ENCODE results near the gene VEZT. TPM values are rescaled to one million over a fixed set of nuclear protein-coding genes. Genes with fewer than 3 reads are reported as not detected.
A peak's percentile ranks its signal among the peaks of the same experiment; 100 is the strongest.

VEZT gene
- total and polyA plus RNA-seq, 3 experiments from 2014 or later: 25.7 to 53.6 (median 46.8) TPM

DNA sequence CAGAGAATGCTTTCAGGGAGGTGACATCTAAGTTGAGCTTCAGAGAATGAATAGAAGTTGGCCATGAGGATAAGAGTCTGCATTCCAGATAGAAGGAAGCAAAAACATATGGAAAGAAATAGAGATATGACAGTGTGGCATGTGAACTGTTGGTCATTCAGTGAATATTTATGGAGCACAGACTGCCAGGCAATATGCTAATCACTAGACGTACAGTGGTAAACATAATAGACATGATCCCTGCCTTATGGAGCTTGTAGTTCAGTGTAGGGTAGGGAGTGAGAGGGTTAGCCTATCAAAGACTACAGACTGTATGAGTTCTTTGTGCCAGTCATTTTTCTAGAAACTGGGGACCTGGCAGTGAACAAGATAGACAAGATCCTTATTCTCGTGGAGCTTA, 53.9 kb downstream of the VEZT start:
- POLR2A ChIA-PET: no interaction called here
- H3K27ac Mint-ChIP-seq: peak overlapping the region in 2 of 8 donors; percentile 3 to 51

DNA sequence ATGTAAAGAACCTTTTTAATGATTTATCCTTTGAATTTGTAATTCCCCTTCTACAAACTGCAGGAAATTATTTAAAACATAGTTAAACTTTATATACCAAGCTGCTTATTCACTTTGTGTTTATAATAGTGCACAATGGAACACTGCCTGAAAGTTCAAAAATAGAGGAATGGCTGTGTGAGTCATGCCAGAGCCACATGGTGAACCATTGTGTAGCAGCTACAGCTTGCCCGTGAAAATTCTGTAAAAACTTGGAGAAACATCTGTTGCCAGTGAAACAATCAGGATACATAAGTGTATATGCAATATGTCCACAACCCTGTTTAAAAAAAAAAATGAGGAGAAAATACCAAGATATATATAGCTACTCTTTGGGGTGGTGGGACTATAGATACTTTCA, 59.5 kb downstream of the VEZT start:
- no peak overlapping the region for H3K4me3 Mint-ChIP-seq
- Histone ChIP-seq H3K27ac (ENCODE audit: low read depth, low read length) (no peak overlapping the region), H3K27me3 (ENCODE audit: insufficient read depth, low read length, poor library complexity, severe bottlenecking) (no peaks in the 10 kb centered on the region), H3K36me3 (ENCODE audit: insufficient read depth, low read length) (peaks cover 16% of the 10 kb centered on the region), H3K4me1 (ENCODE audit: insufficient read depth, low read length) (no peaks in the 10 kb centered on the region), H3K9me3 (ENCODE audit: low read length) (no peaks in the 10 kb centered on the region), H3K4me3 (ENCODE audit: low read length) (no peak overlapping the region)
- H3K27me3 Mint-ChIP-seq: no peaks in the 10 kb centered on the region
- CTCF ChIA-PET: interaction anchor here (1.4 kb wide), 1 partner anchor 15 kb away, joined by 4 read pairs; no protein-coding TSS in a partner anchor
- H3K9me3 Mint-ChIP-seq: no peaks in the 10 kb centered on the region
- peaks cover 6 to 57% (median 25%) of the 10 kb centered on the region in 3 donors for H3K36me3 Mint-ChIP-seq
- DNase-seq: no peak
- peaks cover 0 to 9% (median 4%) of the 10 kb centered on the region in 3 donors for H3K4me1 Mint-ChIP-seq
- POLR2A ChIA-PET: no interaction called here
- peak overlapping the region in 1 of 8 donors; percentile 60 for H3K27ac Mint-ChIP-seq

More for the DNA sequence above, 53.9 kb downstream of the VEZT start:
- Mint-ChIP-seq H3K27me3 (no peaks in the 10 kb centered on the region), H3K36me3 (peaks cover 3 to 60% (median 22%) of the 10 kb centered on the region in 3 donors), H3K4me1 (peaks cover 0 to 4% (median 1%) of the 10 kb centered on the region in 3 donors), H3K9me3 (no peaks in the 10 kb centered on the region), H3K4me3 (no peak overlapping the region)
- CTCF ChIA-PET: no interaction called here
- H3K4me3 ChIP-seq (ENCODE audit: low read length): no peak overlapping the region
- DNase-seq: no peak
- peaks cover 23% of the 10 kb centered on the region for H3K36me3 ChIP-seq (ENCODE audit: insufficient read depth, low read length)
- H3K9me3 ChIP-seq (ENCODE audit: low read length): no peaks in the 10 kb centered on the region
- no peaks in the 10 kb centered on the region for H3K27me3 ChIP-seq (ENCODE audit: insufficient read depth, low read length, poor library complexity, severe bottlenecking)
- H3K27ac ChIP-seq (ENCODE audit: low read depth, low read length): no peak overlapping the region
- H3K4me1 ChIP-seq (ENCODE audit: insufficient read depth, low read length): no peaks in the 10 kb centered on the region

DNA sequence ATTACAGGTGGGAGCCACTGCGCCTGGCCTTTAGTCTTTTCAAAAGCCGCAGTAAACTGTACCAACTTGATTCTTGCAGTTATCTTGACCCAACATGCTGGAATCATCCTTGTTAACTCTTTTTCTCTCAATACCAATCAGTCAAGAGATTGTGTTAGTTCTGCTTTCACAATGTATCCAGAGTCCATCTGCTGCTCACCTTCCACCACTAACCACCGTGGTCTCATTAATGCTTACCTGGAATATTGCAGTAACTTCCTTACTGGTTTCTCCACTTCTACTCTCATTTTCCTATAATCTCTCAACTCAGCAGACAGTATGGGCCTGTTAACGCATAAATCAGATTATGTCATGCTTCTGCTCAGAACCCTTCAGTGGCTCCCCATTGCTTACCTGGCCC, 62.2 kb downstream of the VEZT start:
- H3K27me3 ChIP-seq (ENCODE audit: insufficient read depth, low read length, poor library complexity, severe bottlenecking): no peaks in the 10 kb centered on the region
- H3K4me1 Mint-ChIP-seq: peaks cover 0 to 5% (median 4%) of the 10 kb centered on the region in 3 donors
- peaks cover 23% of the 10 kb centered on the region for H3K36me3 ChIP-seq (ENCODE audit: insufficient read depth, low read length)
- no peak overlapping the region for H3K4me3 Mint-ChIP-seq
- H3K9me3 Mint-ChIP-seq: no peaks in the 10 kb centered on the region
- H3K4me1 ChIP-seq (ENCODE audit: insufficient read depth, low read length): no peaks in the 10 kb centered on the region
- no peaks in the 10 kb centered on the region for H3K9me3 ChIP-seq (ENCODE audit: low read length)
- ChIA-PET POLR2A (no interaction called here), CTCF (no interaction called here)
- H3K4me3 ChIP-seq (ENCODE audit: low read length): no peak overlapping the region
- peak overlapping the region in 1 of 8 donors; percentile 10 for H3K27ac Mint-ChIP-seq
- no peaks in the 10 kb centered on the region for H3K27me3 Mint-ChIP-seq
- no peak overlapping the region for H3K27ac ChIP-seq (ENCODE audit: low read depth, low read length)
- no peak for DNase-seq
- H3K36me3 Mint-ChIP-seq: peaks cover 22 to 68% (median 29%) of the 10 kb centered on the region in 3 donors

DNA sequence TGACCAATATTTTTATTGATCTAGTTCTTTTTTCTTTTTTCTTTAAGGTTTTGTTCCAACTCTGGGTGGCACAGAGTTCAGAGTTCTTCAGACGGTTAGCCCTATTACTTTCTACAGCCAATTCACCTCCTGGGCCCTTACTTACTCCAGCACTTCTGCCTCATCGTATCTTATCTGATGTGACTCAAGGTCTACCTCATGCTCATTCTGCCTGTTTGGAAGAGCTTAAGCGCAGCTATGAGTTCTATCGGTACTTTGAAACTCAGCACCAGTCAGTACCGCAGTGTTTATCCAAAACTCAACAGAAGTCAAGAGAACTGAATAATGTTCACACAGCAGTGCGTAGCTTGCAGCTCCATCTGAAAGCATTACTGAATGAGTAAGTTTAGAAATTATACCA, 64.7 kb downstream of the VEZT start:
- Mint-ChIP-seq H3K36me3 (peaks cover 16 to 66% (median 35%) of the 10 kb centered on the region in 3 donors), H3K27ac (no peak overlapping the region), H3K9me3 (no peaks in the 10 kb centered on the region), H3K4me1 (peaks cover 1 to 5% (median 4%) of the 10 kb centered on the region in 3 donors), H3K27me3 (no peaks in the 10 kb centered on the region), H3K4me3 (no peak overlapping the region)
- H3K9me3 ChIP-seq (ENCODE audit: low read length): no peaks in the 10 kb centered on the region
- H3K27ac ChIP-seq (ENCODE audit: low read depth, low read length): no peak overlapping the region
- ChIA-PET CTCF (interaction anchor here (1.2 kb wide), 1 partner anchor 252 kb away, joined by 3 read pairs; no protein-coding TSS in a partner anchor), POLR2A (no interaction called here)
- no peaks in the 10 kb centered on the region for H3K27me3 ChIP-seq (ENCODE audit: insufficient read depth, low read length, poor library complexity, severe bottlenecking)
- DNase-seq: no peak
- H3K4me3 ChIP-seq (ENCODE audit: low read length): no peak overlapping the region
- H3K36me3 ChIP-seq (ENCODE audit: insufficient read depth, low read length): peaks cover 20% of the 10 kb centered on the region
- no peaks in the 10 kb centered on the region for H3K4me1 ChIP-seq (ENCODE audit: insufficient read depth, low read length)

DNA sequence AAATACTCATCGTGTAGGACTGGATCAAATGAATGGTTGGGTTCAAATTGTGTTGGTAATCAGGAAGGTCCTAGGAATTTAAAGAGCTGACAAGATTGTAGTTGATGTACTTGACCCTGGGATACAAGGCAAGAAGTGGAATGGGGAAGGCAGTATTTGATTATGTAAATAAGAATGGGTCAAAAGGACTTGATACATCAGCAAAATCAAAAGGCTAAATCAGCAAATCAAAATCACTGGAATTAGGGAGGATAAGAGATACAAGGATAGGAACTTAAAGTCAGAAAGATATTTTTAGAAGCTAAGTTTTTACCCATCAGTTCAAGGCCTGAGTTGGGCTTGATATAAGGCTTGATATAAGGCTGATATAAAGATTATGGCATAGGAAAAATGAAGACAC, 65.8 kb downstream of the VEZT start:
- H3K9me3 Mint-ChIP-seq: no peaks in the 10 kb centered on the region

DNA sequence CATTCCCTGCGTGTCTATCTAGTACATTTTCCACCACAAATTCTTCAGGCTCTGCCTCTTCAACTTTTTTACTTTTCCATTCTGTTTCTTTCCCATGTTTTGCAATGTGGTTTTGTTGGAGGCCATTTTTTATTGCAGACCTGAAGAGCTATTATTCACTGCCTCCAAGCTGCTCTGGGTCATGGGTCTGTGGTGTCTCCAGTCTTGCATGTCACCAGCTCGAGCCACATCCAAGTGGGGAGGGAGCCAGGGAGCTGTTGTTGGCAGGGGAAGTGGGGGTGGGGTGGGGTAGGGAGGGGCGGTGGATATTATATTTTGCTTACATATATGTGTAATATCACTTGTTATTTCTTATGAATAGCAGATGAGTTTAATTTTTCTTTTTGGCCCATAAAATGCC, 69.1 kb downstream of the VEZT start:
- no peak for DNase-seq
- no peak overlapping the region for H3K27ac ChIP-seq (ENCODE audit: low read depth, low read length)
- H3K27me3 ChIP-seq (ENCODE audit: insufficient read depth, low read length, poor library complexity, severe bottlenecking): no peaks in the 10 kb centered on the region
- no peaks in the 10 kb centered on the region for H3K9me3 ChIP-seq (ENCODE audit: low read length)
- H3K4me3 ChIP-seq (ENCODE audit: low read length): no peak overlapping the region
- no peaks in the 10 kb centered on the region for H3K4me1 ChIP-seq (ENCODE audit: insufficient read depth, low read length)
- peaks cover 11% of the 10 kb centered on the region for H3K36me3 ChIP-seq (ENCODE audit: insufficient read depth, low read length)
- ChIA-PET POLR2A (no interaction called here), CTCF (interaction anchor here (1.1 kb wide), 1 partner anchor 15 kb away, joined by 3 read pairs; no protein-coding TSS in a partner anchor)
- Mint-ChIP-seq H3K27me3 (no peaks in the 10 kb centered on the region), H3K4me3 (no peak overlapping the region), H3K9me3 (no peaks in the 10 kb centered on the region), H3K27ac (peak overlapping the region in 1 of 8 donors; percentile 83), H3K4me1 (peaks cover 0 to 1% (median 0%) of the 10 kb centered on the region in 3 donors), H3K36me3 (peaks cover 16 to 72% (median 28%) of the 10 kb centered on the region in 3 donors)

More for the DNA sequence above, 65.8 kb downstream of the VEZT start:
- H3K27me3 ChIP-seq (ENCODE audit: insufficient read depth, low read length, poor library complexity, severe bottlenecking): no peaks in the 10 kb centered on the region
- no peak overlapping the region for H3K27ac ChIP-seq (ENCODE audit: low read depth, low read length)
- no peaks in the 10 kb centered on the region for H3K9me3 ChIP-seq (ENCODE audit: low read length)
- CTCF ChIA-PET: no interaction called here
- H3K27me3 Mint-ChIP-seq: no peaks in the 10 kb centered on the region
- POLR2A ChIA-PET: no interaction called here
- H3K36me3 ChIP-seq (ENCODE audit: insufficient read depth, low read length): peaks cover 17% of the 10 kb centered on the region
- peaks cover 16 to 67% (median 35%) of the 10 kb centered on the region in 3 donors for H3K36me3 Mint-ChIP-seq
- H3K4me3 Mint-ChIP-seq: no peak overlapping the region
- H3K4me3 ChIP-seq (ENCODE audit: low read length): no peak overlapping the region
- peaks cover 1 to 5% (median 4%) of the 10 kb centered on the region in 3 donors for H3K4me1 Mint-ChIP-seq
- peak overlapping the region in 1 of 8 donors; percentile 6 for H3K27ac Mint-ChIP-seq
- H3K4me1 ChIP-seq (ENCODE audit: insufficient read depth, low read length): no peaks in the 10 kb centered on the region
- DNase-seq: no peak

DNA sequence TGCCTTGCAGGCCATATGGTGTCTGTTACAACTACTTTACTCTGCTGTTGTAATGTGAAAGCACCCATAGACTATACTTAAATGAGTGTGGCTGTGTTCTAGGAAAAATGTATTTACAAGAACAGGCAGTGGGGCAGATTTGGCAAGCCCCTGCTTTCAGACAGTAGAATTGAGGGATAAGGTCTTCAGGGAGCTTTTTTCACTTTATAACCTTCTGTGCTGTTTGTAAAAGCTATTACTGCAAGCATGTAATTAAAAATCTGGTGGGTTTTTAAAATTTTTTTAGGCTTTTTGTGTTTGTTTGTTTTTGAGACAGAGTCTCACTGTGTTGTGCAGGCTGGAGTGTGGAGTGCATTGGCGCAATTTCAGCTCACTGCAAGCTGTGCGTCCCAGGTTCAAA, 73.9 kb downstream of the VEZT start:
- no peak overlapping the region for H3K27ac Mint-ChIP-seq

DNA sequence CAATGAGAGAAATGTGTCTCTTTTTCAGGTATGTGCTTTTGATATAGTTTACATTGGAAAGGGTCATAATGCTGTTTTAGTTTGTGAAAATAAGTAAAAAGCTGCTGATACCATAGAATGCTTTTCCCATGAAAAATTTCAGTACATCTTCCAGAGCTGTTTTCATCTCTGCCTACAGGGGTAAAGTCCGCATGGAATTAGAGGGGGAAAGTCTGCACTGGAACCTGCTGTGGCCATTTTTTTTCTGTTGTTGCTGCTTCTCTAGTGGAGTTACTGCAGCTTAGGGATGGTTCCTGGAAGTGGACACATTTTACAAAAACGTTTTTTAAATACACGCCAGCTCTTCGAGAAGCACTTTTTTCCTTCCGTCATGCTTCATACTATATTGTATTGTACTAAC, 81.3 kb downstream of the VEZT start:
- no peak overlapping the region for H3K4me3 Mint-ChIP-seq
- H3K27ac Mint-ChIP-seq: no peak overlapping the region
- H3K9me3 Mint-ChIP-seq: no peaks in the 10 kb centered on the region
- peaks cover 12% of the 10 kb centered on the region for H3K36me3 ChIP-seq (ENCODE audit: insufficient read depth, low read length)
- no peaks in the 10 kb centered on the region for H3K9me3 ChIP-seq (ENCODE audit: low read length)
- no peak overlapping the region for H3K4me3 ChIP-seq (ENCODE audit: low read length)
- H3K27me3 ChIP-seq (ENCODE audit: insufficient read depth, low read length, poor library complexity, severe bottlenecking): no peaks in the 10 kb centered on the region
- no peaks in the 10 kb centered on the region for H3K4me1 ChIP-seq (ENCODE audit: insufficient read depth, low read length)
- no peaks in the 10 kb centered on the region for H3K27me3 Mint-ChIP-seq
- ChIA-PET POLR2A (no interaction called here), CTCF (no interaction called here)
- no peak for DNase-seq
- no peak overlapping the region for H3K27ac ChIP-seq (ENCODE audit: low read depth, low read length)
- no peaks in the 10 kb centered on the region for H3K4me1 Mint-ChIP-seq
- H3K36me3 Mint-ChIP-seq: peaks cover 13 to 69% (median 30%) of the 10 kb centered on the region in 3 donors

More for the DNA sequence above, 73.9 kb downstream of the VEZT start:
- no peak for DNase-seq
- H3K9me3 Mint-ChIP-seq: no peaks in the 10 kb centered on the region
- H3K9me3 ChIP-seq (ENCODE audit: low read length): no peaks in the 10 kb centered on the region
- H3K36me3 ChIP-seq (ENCODE audit: insufficient read depth, low read length): peaks cover 5% of the 10 kb centered on the region
- H3K4me3 Mint-ChIP-seq: no peak overlapping the region
- POLR2A ChIA-PET: no interaction called here
- H3K36me3 Mint-ChIP-seq: peaks cover 4 to 69% (median 16%) of the 10 kb centered on the region in 3 donors
- H3K4me1 ChIP-seq (ENCODE audit: insufficient read depth, low read length): no peaks in the 10 kb centered on the region
- CTCF ChIA-PET: interaction anchor here (1.3 to 1.8 kb wide), 2 partner anchors 8 to 14 kb away, joined by 3 to 4 read pairs; no protein-coding TSS in a partner anchor
- no peaks in the 10 kb centered on the region for H3K27me3 Mint-ChIP-seq
- no peaks in the 10 kb centered on the region for H3K4me1 Mint-ChIP-seq
- H3K4me3 ChIP-seq (ENCODE audit: low read length): no peak overlapping the region
- H3K27ac ChIP-seq (ENCODE audit: low read depth, low read length): no peak overlapping the region
- H3K27me3 ChIP-seq (ENCODE audit: insufficient read depth, low read length, poor library complexity, severe bottlenecking): no peaks in the 10 kb centered on the region
